HepG2 (cell line): ENCODE data around the gene CIAO2B. TPM values are rescaled to one million over a fixed set of nuclear protein-coding genes. Genes with fewer than 3 reads are reported as not detected.

Source experiments
- ATAC-seq: fragments of 200-7000 bp; cut with Tn5 transposase; 3 replicates; pipeline ENCODE4 v1.9.1; 2020; ENCODE audit warnings: mild to moderate bottlenecking, moderate library complexity
- BruUV-seq: library from RNA; stranded (reverse); fragments of 400-500 nt; replicated peaks from 2 replicates; lab custom pipeline; 2021; lab: Mats Ljungman, UMichigan
- CTCF ChIA-PET: fragments of 300-600 bp; formaldehyde crosslinking; extraction: SDS; loops from one replicate; lab custom pipeline; 2021; ENCODE audit warnings: low total read pairs, inconsistent platforms, low intra/inter-chr PET ratio; lab: Yijun Ruan, JAX
- POLR2A ChIA-PET: fragments of 350-600 bp; sonication (Branson Sonifier 250); formaldehyde crosslinking; loops from one replicate; lab custom pipeline; 2020; ENCODE audit warnings: antibody characterized with exemption, inconsistent platforms; lab: Yijun Ruan, JAX
- DNase-seq: peaks from one replicate; pipeline ENCODE4 v3.0.0-alpha.2; 2015; ENCODE audit warnings: low spot score
- FAIRE-seq: peaks from 3 replicates; lab custom pipeline; 2011; peaks lifted over from hg19 to GRCh38; lab: Jason Lieb, UNC
- H2AFZ ChIP-seq: one replicate; pipeline ENCODE4 v1.6.1; 2011; ENCODE audit warnings: low read length, inconsistent platforms
- H3K27ac ChIP-seq: fragments of 300-600 bp; 3 replicates; pipeline ENCODE4 v1.8.0; 2011; ENCODE audit warnings: mixed run types, mild to moderate bottlenecking, mixed read lengths, low read length, inconsistent platforms; ENCODE audit not compliant: insufficient read depth; ENCODE audit errors: extremely low read length
- H3K27me3 ChIP-seq, 2 experiments: fragments of 200-600 bp in 1 of 2; 2 replicates in 1 of 2; 3 replicates in 1 of 2; pipeline versions ENCODE4 v1.6.0 to v1.8.0; 2011; ENCODE audit warnings: low read length in 2 of 2, mild to moderate bottlenecking in 2 of 2, moderate library complexity in 2 of 2, inconsistent platforms in 1 of 2; ENCODE audit not compliant: insufficient read depth in 2 of 2, control insufficient read depth in 1 of 2
- H3K36me3 ChIP-seq, 2 experiments: fragments of 200-600 bp in 1 of 2; replicated peaks in 1 of 2; 2 replicates in 1 of 2; 3 replicates in 1 of 2; pipeline versions ENCODE4 v1.5.1 to v1.8.0; 2011; ENCODE audit warnings: low read length in 2 of 2, inconsistent platforms in 1 of 2; ENCODE audit not compliant: insufficient read depth in 2 of 2, control insufficient read depth in 1 of 2
- H3K4me1 ChIP-seq: 2 replicates; pipeline ENCODE4 v1.5.1; 2012; ENCODE audit warnings: low read length, inconsistent platforms; ENCODE audit not compliant: insufficient read depth
- H3K4me2 ChIP-seq: 2 replicates; pipeline ENCODE4 v1.6.0; 2011; ENCODE audit warnings: low read depth, low read length, inconsistent platforms
- H3K4me3 ChIP-seq, 3 experiments: fragments of 200-600 bp in 1 of 3; sonication (generic), shearing (Covaris generic) in 1 of 3; replicated peaks in 1 of 3; 2 replicates each; pipeline ENCODE4 v1.5.1; 2011 to 2016; ENCODE audit warnings: low read length in 3 of 3, inconsistent platforms in 2 of 3, low read depth in 2 of 3, mild to moderate bottlenecking in 2 of 3, control low read depth in 1 of 3, mixed read lengths in 1 of 3; ENCODE audit not compliant: insufficient read depth in 1 of 3
- H3K79me2 ChIP-seq: one replicate; pipeline ENCODE4 v1.6.1; 2011; ENCODE audit warnings: low read length, inconsistent platforms; ENCODE audit not compliant: insufficient read depth
- H3K9ac ChIP-seq: 2 replicates; pipeline ENCODE4 v1.6.0; 2011; ENCODE audit warnings: mild to moderate bottlenecking, low read depth, low read length, inconsistent platforms; ENCODE audit not compliant: insufficient read depth
- H3K9me3 ChIP-seq: 2 replicates; pipeline ENCODE4 v1.5.1; 2012; ENCODE audit warnings: mild to moderate bottlenecking, low read length
- H4K20me1 ChIP-seq: 2 replicates; pipeline ENCODE4 v1.6.0; 2011; ENCODE audit warnings: inconsistent platforms, mild to moderate bottlenecking, low read length, moderate library complexity; ENCODE audit not compliant: insufficient read depth
- CCDC6 ChIP-seq: sonication (generic); formaldehyde crosslinking; IDR thresholded peaks from 2 replicates; pipeline ENCODE4 v1.8.1; 2022; ENCODE audit warnings: mild to moderate bottlenecking, missing genetic modification reagents, moderate library complexity
- FOSL1 ChIP-seq: sonication (generic); formaldehyde crosslinking; IDR thresholded peaks from 2 replicates; pipeline ENCODE4 v1.9.0; 2021; ENCODE audit warnings: missing genetic modification reagents, borderline replicate concordance
- FOXA1 ChIP-seq, 2 experiments: fragments of 450-650 bp in 1 of 2; sonication (generic) in 1 of 2; formaldehyde crosslinking in 1 of 2; IDR thresholded peaks; 2 replicates each; pipeline versions ENCODE4 v1.4.0 to v1.6.1; 2016 to 2020; ENCODE audit warnings: missing genetic modification reagents in 1 of 2
- GTF3A ChIP-seq: sonication (generic); formaldehyde crosslinking; conservative IDR thresholded peaks from 2 replicates; pipeline ENCODE4 v1.4.0; 2020; ENCODE audit warnings: mild to moderate bottlenecking, missing genetic modification reagents
- HES4 ChIP-seq: sonication (generic); formaldehyde crosslinking; IDR thresholded peaks from 2 replicates; pipeline ENCODE4 v1.9.0; 2021; ENCODE audit warnings: mild to moderate bottlenecking, missing genetic modification reagents, borderline replicate concordance
- MATR3 ChIP-seq: sonication (generic); formaldehyde crosslinking; IDR thresholded peaks from 2 replicates; pipeline ENCODE4 v1.4.0; 2020; ENCODE audit warnings: missing genetic modification reagents
- NFE2L1 ChIP-seq: sonication (generic); formaldehyde crosslinking; IDR thresholded peaks from 2 replicates; pipeline ENCODE4 v1.4.0; 2020; ENCODE audit warnings: missing genetic modification reagents, mild to moderate bottlenecking, borderline replicate concordance
- NR1H2 ChIP-seq: sonication (generic); formaldehyde crosslinking; IDR thresholded peaks from 2 replicates; pipeline ENCODE4 v1.8.1; 2022; ENCODE audit warnings: low read depth, missing genetic modification reagents, borderline replicate concordance
- RAD21 ChIP-seq: fragments of 450-650 bp; formaldehyde crosslinking; IDR thresholded peaks from 2 replicates; pipeline ENCODE4 v1.5.0; 2020; ENCODE audit warnings: mild to moderate bottlenecking
- RXRB ChIP-seq: IDR thresholded peaks from 2 replicates; pipeline ENCODE4 v1.6.1; 2016; ENCODE audit warnings: borderline replicate concordance, missing genetic modification reagents, missing compliant biosample characterization
- SAP130 ChIP-seq: IDR thresholded peaks from 2 replicates; pipeline ENCODE4 v1.6.1; 2016; ENCODE audit warnings: low read depth
- SCMH1 ChIP-seq: sonication (generic); formaldehyde crosslinking; IDR thresholded peaks from 2 replicates; pipeline ENCODE4 v1.9.0; 2021; ENCODE audit warnings: missing genetic modification reagents, mild to moderate bottlenecking, borderline replicate concordance
- ZBTB3 ChIP-seq: sonication (generic); formaldehyde crosslinking; IDR thresholded peaks from 2 replicates; pipeline ENCODE4 v1.4.0; 2020; ENCODE audit warnings: low read depth, mild to moderate bottlenecking, moderate library complexity, missing genetic modification reagents, borderline replicate concordance
- ZNF335 ChIP-seq: sonication (generic); formaldehyde crosslinking; IDR thresholded peaks from 2 replicates; pipeline ENCODE4 v1.4.0; 2020; ENCODE audit warnings: missing genetic modification reagents
- ZNF432 ChIP-seq: sonication (generic); formaldehyde crosslinking; IDR thresholded peaks from 2 replicates; pipeline ENCODE4 v1.5.0; 2020; ENCODE audit warnings: missing genetic modification reagents, mild to moderate bottlenecking, borderline replicate concordance
- ZNF550 ChIP-seq: sonication (generic); formaldehyde crosslinking; IDR thresholded peaks from 2 replicates; pipeline ENCODE4 v1.4.0; 2020; ENCODE audit warnings: mild to moderate bottlenecking, missing genetic modification reagents, borderline replicate concordance
- WGBS: methylation state at CpG from one replicate; pipeline ENCODE4 v1.1.6; 2017; ENCODE audit warnings: low lambda C conversion rate; 5-methylcytosine and 5-hydroxymethylcytosine counted together
- in situ Hi-C: cut with HindIII; loops from 2 replicates; pipeline ENCODE4 v1.10.0; 2017; ENCODE audit warnings: low pct_unique_long_range_greater_than_20kb; ENCODE audit not compliant: extremely low pct_ligation_motif_present
- intact Hi-C: fragments of 100-400 bp; cut with micrococcal nuclease; formaldehyde crosslinking; loops from one replicate; pipeline ENCODE4 v1.10.0; 2022; ENCODE audit not compliant: unreplicated experiment
- polyA plus RNA-seq, 8 experiments: library from polyadenylated mRNA; depleted of rRNA in 3 of 8; stranded (reverse) in 7 of 8; unstranded in 1 of 8; fragments of >200 nt; fragmentation: Illumina TruSeq in 4 of 8; extraction: Trizol in 4 of 8; gene quantifications; 2 replicates each; pipeline versions ENCODE4 v1.2.1 to v1.2.3, GENCODE V29; 2011 to 2016; ENCODE audit warnings: low read depth in 4 of 8, missing spikeins in 1 of 8, mixed read lengths in 1 of 8; ENCODE audit not compliant: insufficient read depth in 1 of 8
- total RNA-seq, 5 experiments: library from RNA; depleted of rRNA; stranded (reverse); fragments of >200 nt; fragmentation: Illumina TruSeq; extraction: Trizol; gene quantifications; 2 replicates each; pipeline ENCODE4 v1.2.3, GENCODE V29; 2016; ENCODE audit warnings: low read depth in 1 of 5
- TF ChIP-seq, protein P1 (sequence below): IDR thresholded peaks from 2 replicates; pipeline ENCODE4 v1.6.1; 2016; ENCODE audit warnings: missing biosample characterization, missing genetic modification reagents, low read depth
- TF ChIP-seq, protein P2 (sequence below): sonication (generic); formaldehyde crosslinking; IDR thresholded peaks from 2 replicates; pipeline ENCODE4 v1.4.0; 2020; ENCODE audit warnings: mild to moderate bottlenecking, missing genetic modification reagents
- TF ChIP-seq, protein P3 (sequence below): fragments of 450-650 bp; IDR thresholded peaks from 2 replicates; pipeline ENCODE4 v1.6.1; 2016

Gene CIAO2B
- total and polyA plus RNA-seq, 2 of the 13 experiments (the other 11 are each of a cell fraction or from before 2014, with no cell fraction given) = 157 to 293 TPM

DNA sequence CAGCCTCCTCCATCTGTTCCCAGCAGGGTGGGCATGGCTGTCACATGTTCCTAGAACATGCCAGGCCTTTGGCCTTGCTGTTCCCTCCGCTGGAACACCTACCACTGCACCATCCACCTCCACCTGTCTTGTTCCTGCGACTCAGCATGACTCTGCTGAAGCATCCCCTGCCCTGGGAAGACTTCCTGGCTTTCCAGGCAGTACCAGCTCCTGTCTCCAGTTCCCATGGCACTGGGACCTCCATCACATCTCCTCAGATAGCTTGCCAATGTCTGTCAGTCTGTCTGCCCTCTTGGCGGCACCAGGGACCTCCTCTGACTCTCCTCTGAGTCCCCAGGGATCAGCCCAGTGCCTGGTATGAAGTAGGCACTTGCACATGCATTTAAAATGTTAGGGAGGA, 38.2 kb downstream of the CIAO2B start:
- POLR2A ChIA-PET = interaction anchor here (0.9 to 2.2 kb wide), 4 partner anchors 9 to 38 kb away, joined by 3 to 13 read pairs (median 6); partner anchors contain the start of genes CDH16 and CIAO2B
- Histone ChIP-seq H3K4me2 (no peak overlapping the region), H4K20me1 (no peaks in the 10 kb centered on the region), H3K9ac (no peak overlapping the region), H3K27ac (no peak overlapping the region), H3K79me2 (no peaks in the 10 kb centered on the region), H3K36me3 (no peaks in the 10 kb centered on the region; a peak in 1 of 5 replicates), H3K9me3 (no peaks in the 10 kb centered on the region), H2AFZ (no peak overlapping the region), H3K4me3 (no peak overlapping the region), H3K4me1 (peaks cover 66% of the 10 kb centered on the region), H3K27me3 (peaks cover 0 to 2% of the 10 kb centered on the region in 2 experiments; a peak in 1 of 5 replicates)
- intact Hi-C loops (loop anchor here (1.0 to 10.0 kb wide), 4 partner anchors 28 to 259 kb away; partner anchors contain the start of genes B3GNT9, FBXL8 and TRADD), in situ Hi-C loops (no loop called here)
- ATAC-seq = no peak
- FAIRE-seq = no peak
- BruUV-seq = no TSS peak
- DNase-seq = no peak
- TF ChIP-seq FOSL1 (CRISPR knock-in tag) = no peak
- TF ChIP-seq NFE2L1 (CRISPR knock-in tag) = 0 out of 2 replicates have a peak, but pooled peaks have one; percentile 15
- no peak for TF ChIP-seq CCDC6 (CRISPR knock-in tag)
- no peak for TF ChIP-seq MATR3 (CRISPR knock-in tag)
- TF ChIP-seq, protein P1, sequence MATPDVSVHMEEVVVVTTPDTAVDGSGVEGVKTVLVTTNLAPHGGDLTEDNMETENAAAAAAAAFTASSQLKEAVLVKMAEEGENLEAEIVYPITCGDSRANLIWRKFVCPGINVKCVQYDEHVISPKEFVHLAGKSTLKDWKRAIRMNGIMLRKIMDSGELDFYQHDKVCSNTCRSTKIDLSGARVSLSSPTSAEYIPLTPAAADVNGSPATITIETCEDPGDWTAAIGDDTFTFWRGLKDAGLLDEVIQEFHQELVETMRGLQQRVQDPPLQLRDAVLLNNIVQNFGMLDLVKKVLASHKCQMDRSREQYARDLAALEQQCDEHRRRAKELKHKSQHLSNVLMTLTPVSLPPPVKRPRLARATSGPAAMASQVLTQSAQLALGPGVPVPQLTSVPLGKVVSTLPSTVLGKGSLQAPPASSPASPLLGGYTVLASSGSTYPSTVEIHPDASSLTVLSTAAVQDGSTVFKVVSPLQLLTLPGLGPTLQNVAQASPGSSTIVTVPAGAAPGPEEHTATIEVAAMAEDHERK (CRISPR knock-in tag) = no peak
- peak; percentile 61; the same call in 1 of the 2 replicates for TF ChIP-seq ZNF550 (CRISPR knock-in tag)
- TF ChIP-seq ZNF335 (CRISPR knock-in tag) = no peak
- TF ChIP-seq HES4 (CRISPR knock-in tag) = no peak
- no peak for TF ChIP-seq RXRB
- TF ChIP-seq, protein P2, sequence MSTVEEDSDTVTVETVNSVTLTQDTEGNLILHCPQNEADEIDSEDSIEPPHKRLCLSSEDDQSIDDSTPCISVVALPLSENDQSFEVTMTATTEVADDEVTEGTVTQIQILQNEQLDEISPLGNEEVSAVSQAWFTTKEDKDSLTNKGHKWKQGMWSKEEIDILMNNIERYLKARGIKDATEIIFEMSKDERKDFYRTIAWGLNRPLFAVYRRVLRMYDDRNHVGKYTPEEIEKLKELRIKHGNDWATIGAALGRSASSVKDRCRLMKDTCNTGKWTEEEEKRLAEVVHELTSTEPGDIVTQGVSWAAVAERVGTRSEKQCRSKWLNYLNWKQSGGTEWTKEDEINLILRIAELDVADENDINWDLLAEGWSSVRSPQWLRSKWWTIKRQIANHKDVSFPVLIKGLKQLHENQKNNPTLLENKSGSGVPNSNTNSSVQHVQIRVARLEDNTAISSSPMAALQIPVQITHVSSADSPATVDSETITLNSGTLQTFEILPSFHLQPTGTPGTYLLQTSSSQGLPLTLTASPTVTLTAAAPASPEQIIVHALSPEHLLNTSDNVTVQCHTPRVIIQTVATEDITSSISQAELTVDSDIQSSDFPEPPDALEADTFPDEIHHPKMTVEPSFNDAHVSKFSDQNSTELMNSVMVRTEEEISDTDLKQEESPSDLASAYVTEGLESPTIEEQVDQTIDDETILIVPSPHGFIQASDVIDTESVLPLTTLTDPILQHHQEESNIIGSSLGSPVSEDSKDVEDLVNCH = no peak
- TF ChIP-seq SCMH1 (CRISPR knock-in tag) = no peak
- TF ChIP-seq SAP130 (CRISPR knock-in tag) = no peak
- no peak for TF ChIP-seq FOXA1 (IDR thresholded peaks at IDR 0.05)
- TF ChIP-seq FOXA1 (CRISPR knock-in tag; IDR thresholded peaks at IDR 0.05) = no peak
- TF ChIP-seq, protein P3, sequence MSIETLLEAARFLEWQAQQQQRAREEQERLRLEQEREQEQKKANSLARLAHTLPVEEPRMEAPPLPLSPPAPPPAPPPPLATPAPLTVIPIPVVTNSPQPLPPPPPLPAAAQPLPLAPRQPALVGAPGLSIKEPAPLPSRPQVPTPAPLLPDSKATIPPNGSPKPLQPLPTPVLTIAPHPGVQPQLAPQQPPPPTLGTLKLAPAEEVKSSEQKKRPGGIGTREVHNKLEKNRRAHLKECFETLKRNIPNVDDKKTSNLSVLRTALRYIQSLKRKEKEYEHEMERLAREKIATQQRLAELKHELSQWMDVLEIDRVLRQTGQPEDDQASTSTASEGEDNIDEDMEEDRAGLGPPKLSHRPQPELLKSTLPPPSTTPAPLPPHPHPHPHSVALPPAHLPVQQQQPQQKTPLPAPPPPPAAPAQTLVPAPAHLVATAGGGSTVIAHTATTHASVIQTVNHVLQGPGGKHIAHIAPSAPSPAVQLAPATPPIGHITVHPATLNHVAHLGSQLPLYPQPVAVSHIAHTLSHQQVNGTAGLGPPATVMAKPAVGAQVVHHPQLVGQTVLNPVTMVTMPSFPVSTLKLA = peak; percentile 37
- no peak for TF ChIP-seq GTF3A
- no peak for TF ChIP-seq RAD21 (CRISPR knock-in tag)
- TF ChIP-seq ZBTB3 (CRISPR knock-in tag) = no peak
- TF ChIP-seq ZNF432 (CRISPR knock-in tag) = no peak
- TF ChIP-seq NR1H2 (CRISPR knock-in tag) = no peak
- 48% methylated on average over 3 of the region's 3 CpGs for WGBS
- CTCF ChIA-PET = interaction anchor here (0.7 to 3.3 kb wide), 6 partner anchors 14 to 82 kb away, joined by 4 to 37 read pairs (median 14); partner anchors contain the start of genes CES3 and RRAD
